SK-N-MC (cell line): Measurements from ENCODE around the gene PXT1.

Experiments used
- EZH2 ChIP-seq: fragments of 200-600 bp; sonication (generic); IDR thresholded peaks from one replicate; pipeline ENCODE4 v1.6.1; 2017; ENCODE audit warnings: antibody characterized with exemption
- POLR2AphosphoS5 ChIP-seq: IDR thresholded peaks from 2 replicates; pipeline ENCODE4 v1.6.1; 2012; ENCODE audit warnings: mild to moderate bottlenecking, low read depth, low read length, borderline replicate concordance

DNA sequence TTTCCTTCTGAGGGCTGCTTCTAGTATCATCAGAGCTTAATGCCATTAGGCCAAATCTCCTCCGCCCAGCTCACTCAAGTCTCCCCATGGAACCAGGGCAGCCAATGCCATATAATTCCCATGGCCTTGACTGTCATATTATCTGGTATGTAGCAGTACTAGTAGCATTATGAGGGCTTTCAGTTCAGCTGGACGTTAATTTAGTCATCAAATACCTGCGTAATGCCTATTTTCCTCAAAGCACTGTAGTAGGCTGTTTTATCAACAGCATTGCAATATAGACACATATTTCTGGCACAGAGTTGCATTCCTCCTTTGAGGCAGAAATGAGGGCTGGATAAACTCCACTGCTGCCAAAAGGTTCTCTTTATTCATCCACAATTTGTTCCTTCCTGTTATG lies 1.8 kb upstream of the PXT1 start:
- TF ChIP-seq POLR2AphosphoS5: no peak
- TF ChIP-seq EZH2: no peak
